Measurements from ENCODE around the gene PRKAR2A. TPM values are rescaled to one million over a fixed set of nuclear protein-coding genes. Genes with fewer than 3 reads are reported as not detected.

The PRKAR2A gene
- total and polyA plus RNA-seq, 9 of the 15 experiments (the other 6 are each of a cell fraction or from before 2014, with no cell fraction given), result 15.9 to 84.5 (median 37.6) TPM

- DNase-seq (ENCODE audit: extremely low read depth in 1 of 4, low spot score in 3 of 4) (no peak), FAIRE-seq (no peak), ATAC-seq (no peak)
- H3K9me3 ChIP-seq (replicated peaks; ENCODE audit: control insufficient read depth, insufficient read depth, low read depth, low read length), result no peaks in the 10 kb centered on the region
- intact Hi-C loops (cut with micrococcal nuclease) (no loop called here), in situ Hi-C loops (cut with MboI) (no loop called here)
- no peak overlapping the region for H3K9ac ChIP-seq (ENCODE audit: insufficient read depth in 1 of 2, low read depth in 2 of 2, low read length in 2 of 2)
- H3K4me1 ChIP-seq (replicated peaks in 1 of 2; ENCODE audit: control insufficient read depth in 2 of 2, insufficient read depth in 2 of 2, low read length in 2 of 2), result 0 out of 5 replicates have a peak, but pooled peaks cover 0 to 2% of the 10 kb centered on the region in 2 experiments
- no peaks in the 10 kb centered on the region for H3K79me2 ChIP-seq (ENCODE audit: control insufficient read depth, insufficient read depth, low read length)
- no peak overlapping the region for H3K27ac ChIP-seq (ENCODE audit: extremely low read depth, low read depth, low read length)
- WGBS (ENCODE audit: insufficient coverage, low coverage, missing lambda C conversion rate), result 86% methylated on average over 1 of the region's 2 CpGs
- no peaks in the 10 kb centered on the region for H3K27me3 ChIP-seq (ENCODE audit: control insufficient read depth in 2 of 2, insufficient read depth in 2 of 2, low read length in 2 of 2)
- H4K20me1 ChIP-seq (replicated peaks; ENCODE audit: control insufficient read depth, insufficient read depth, low read length), result no peaks in the 10 kb centered on the region
- no TSS peak for BruUV-seq (replicated peaks)
- H3K36me3 ChIP-seq (ENCODE audit: control insufficient read depth, insufficient read depth, low read length), result 0 out of 3 replicates have a peak, but pooled peaks cover 7% of the 10 kb centered on the region
- no peak overlapping the region for H2AFZ ChIP-seq (ENCODE audit: low read depth, low read length)
- TF ChIP-seq ZKSCAN3 (CRISPR knock-in tag; IDR thresholded peaks at IDR 0.05), result no peak
- no peak for TF ChIP-seq ZNF79 (CRISPR knock-in tag; IDR thresholded peaks at IDR 0.05; ENCODE audit: low read depth)
- no peak for TF ChIP-seq DNMT1 (IDR thresholded peaks at IDR 0.05)
- H3K4me2 ChIP-seq (ENCODE audit: insufficient read depth, low read length), result no peak overlapping the region
- H3K4me3 ChIP-seq, result no peak overlapping the region
- H3K9me1 ChIP-seq (ENCODE audit: control insufficient read depth, insufficient read depth, low read length), result no peaks in the 10 kb centered on the region
- CTCF ChIA-PET (ENCODE audit: low intra/inter-chr PET ratio), result no interaction called here
- POLR2A ChIA-PET, result no interaction called here
These were observed 50.0 kb downstream of the PRKAR2A start for GRCh38 chr3:48797626-48798025.

GRCh38 chr3:48795997-48796732 lies 51.5 kb downstream of the PRKAR2A start:
- Histone ChIP-seq H4K20me1 (replicated peaks; ENCODE audit: control insufficient read depth, insufficient read depth, low read length) (no peaks in the 10 kb centered on the region), H3K9me1 (ENCODE audit: control insufficient read depth, insufficient read depth, low read length) (no peaks in the 10 kb centered on the region), H3K4me2 (ENCODE audit: insufficient read depth, low read length) (no peak overlapping the region), H3K79me2 (ENCODE audit: control insufficient read depth, insufficient read depth, low read length) (no peaks in the 10 kb centered on the region), H3K27ac (ENCODE audit: extremely low read depth, low read depth, low read length) (no peak overlapping the region), H3K36me3 (ENCODE audit: control insufficient read depth, insufficient read depth, low read length) (0 out of 3 replicates have a peak, but pooled peaks cover 7% of the 10 kb centered on the region), H3K27me3 (ENCODE audit: control insufficient read depth in 2 of 2, insufficient read depth in 2 of 2, low read length in 2 of 2) (no peaks in the 10 kb centered on the region), H3K9me3 (replicated peaks; ENCODE audit: control insufficient read depth, insufficient read depth, low read depth, low read length) (no peaks in the 10 kb centered on the region), H3K4me1 (replicated peaks in 1 of 2; ENCODE audit: control insufficient read depth in 2 of 2, insufficient read depth in 2 of 2, low read length in 2 of 2) (0 out of 5 replicates have a peak, but pooled peaks cover 0 to 2% of the 10 kb centered on the region in 2 experiments), H3K4me3 (no peak overlapping the region), H2AFZ (ENCODE audit: low read depth, low read length) (no peak overlapping the region), H3K9ac (ENCODE audit: insufficient read depth in 1 of 2, low read depth in 2 of 2, low read length in 2 of 2) (no peak overlapping the region)
- no TSS peak for BruUV-seq (replicated peaks)
- no peak for DNase-seq (ENCODE audit: extremely low read depth in 1 of 4, low spot score in 3 of 4)
- intact Hi-C loops (cut with micrococcal nuclease) (no loop called here), in situ Hi-C loops (cut with MboI) (no loop called here)
- POLR2A ChIA-PET, result interaction anchor here (0.7 kb wide), 1 partner anchor 629 kb away, joined by 4 read pairs; no protein-coding TSS in a partner anchor
- CTCF ChIA-PET (ENCODE audit: low intra/inter-chr PET ratio), result no interaction called here
- 57% methylated on average over 7 of the region's 7 CpGs for WGBS (ENCODE audit: insufficient coverage, low coverage, missing lambda C conversion rate)
- no peak for ATAC-seq
- FAIRE-seq, result no peak
- TF ChIP-seq NFIC (IDR thresholded peaks at IDR 0.05) (peak; percentile 84), SMARCC2 (IDR thresholded peaks at IDR 0.05; ENCODE audit: low read depth) (no peak), MEIS2 (IDR thresholded peaks at IDR 0.05; ENCODE audit: partially characterized antibody) (peak; percentile 84), NR2C2 (CRISPR knock-in tag; IDR thresholded peaks at IDR 0.05) (no peak), NR2C2 (tag; IDR thresholded peaks at IDR 0.05) (no peak), PBX2 (CRISPR knock-in tag; IDR thresholded peaks at IDR 0.05; ENCODE audit: low read depth) (no peak), PBX2 (tag; conservative IDR thresholded peaks at IDR 0.05; ENCODE audit: low read depth) (peak; percentile 92), PKNOX1 (IDR thresholded peaks at IDR 0.05) (peak; percentile 61)

Measured in K562 (cell line).